ENCODE data around the gene VPS26B. TPM values are rescaled to one million over a fixed set of nuclear protein-coding genes. Genes with fewer than 3 reads are reported as not detected.
A peak's percentile ranks its signal among the peaks of the same experiment; 100 is the strongest.

Gene VPS26B
- total RNA-seq, 1 experiment from 2014 or later: 29.3 TPM

- H3K9me3 Mint-ChIP-seq: no peaks in the 10 kb centered on the region
- TF ChIP-seq MAX (CRISPR knock-in tag; IDR thresholded peaks at IDR 0.05): peak; percentile 43; the same call in 1 of the 2 replicates
- 0 out of 2 replicates have a peak, but pooled peaks have one; percentile 26 for TF ChIP-seq USF1 (CRISPR knock-in tag; IDR thresholded peaks at IDR 0.05)
- TF ChIP-seq NFYB (CRISPR knock-in tag; conservative IDR thresholded peaks at IDR 0.05; ENCODE audit: low read depth): no peak
- TF ChIP-seq USF2 (CRISPR knock-in tag; IDR thresholded peaks at IDR 0.05): 0 out of 2 replicates have a peak, but pooled peaks have one; percentile 48
- no peak for TF ChIP-seq IRF2 (CRISPR knock-in tag; IDR thresholded peaks at IDR 0.05; ENCODE audit: borderline replicate concordance, low read depth)
- DNase-seq (ENCODE audit: low spot score) (no peak), ATAC-seq (no peak)
- peaks cover 22% of the 10 kb centered on the region for H3K36me3 Mint-ChIP-seq
- peaks cover 73% of the 10 kb centered on the region for H3K4me1 Mint-ChIP-seq
- ChIA-PET POLR2A (interaction anchor here (1.2 kb wide), 1 partner anchor 14 kb away, joined by 3 read pairs; the partner anchor contains the start of genes ACAD8 and THYN1), CTCF (interaction anchor here (1.6 kb wide), 1 partner anchor 42 kb away, joined by 4 read pairs; the partner anchor contains the start of gene VPS26B)
- no peaks in the 10 kb centered on the region for H3K27me3 Mint-ChIP-seq (ENCODE audit: low read depth)
- no peak overlapping the region for H3K4me3 Mint-ChIP-seq
- H3K27ac Mint-ChIP-seq: peak overlapping the region; percentile 90
Measured at GRCh38 chr11:134267461-134267860, 43.0 kb downstream of the VPS26B start.

- Mint-ChIP-seq H3K4me1 (peaks cover 78% of the 10 kb centered on the region), H3K4me3 (no peak overlapping the region), H3K27me3 (ENCODE audit: low read depth) (no peaks in the 10 kb centered on the region), H3K36me3 (peaks cover 18% of the 10 kb centered on the region), H3K27ac (peak overlapping the region; percentile 69), H3K9me3 (no peaks in the 10 kb centered on the region)
- POLR2A ChIA-PET: interaction anchor here (1.2 kb wide), 1 partner anchor 14 kb away, joined by 3 read pairs; the partner anchor contains the start of genes ACAD8 and THYN1
- CTCF ChIA-PET: interaction anchor here (0.6 to 1.5 kb wide), 2 partner anchors 10 to 14 kb away, joined by 3 read pairs; partner anchors contain the start of gene ACAD8
- TF ChIP-seq NR3C1 (CRISPR knock-in tag; conservative IDR thresholded peaks at IDR 0.05; ENCODE audit: low read depth) (no peak), ERG (CRISPR knock-in tag; IDR thresholded peaks at IDR 0.05) (no peak), ZBTB43 (CRISPR knock-in tag; IDR thresholded peaks at IDR 0.05) (no peak), FOXP4 (CRISPR knock-in tag; IDR thresholded peaks at IDR 0.05) (no peak), FOXP1 (CRISPR knock-in tag; IDR thresholded peaks at IDR 0.05; ENCODE audit: borderline replicate concordance) (no peak), TCF7 (CRISPR knock-in tag; IDR thresholded peaks at IDR 0.05; ENCODE audit: low read depth) (no peak), CREM (CRISPR knock-in tag; IDR thresholded peaks at IDR 0.05) (no peak), GABPB1 (CRISPR knock-in tag; IDR thresholded peaks at IDR 0.05) (no peak), SOX15 (CRISPR knock-in tag; IDR thresholded peaks at IDR 0.05) (no peak)
- no peak for ATAC-seq
- DNase-seq (ENCODE audit: low spot score): no peak
Measured at GRCh38 chr11:134267966-134268365, 43.5 kb downstream of the VPS26B start.

GRCh38 chr11:134270250-134270714, 45.8 kb downstream of the VPS26B start:
- Mint-ChIP-seq H3K27me3 (ENCODE audit: low read depth) (no peaks in the 10 kb centered on the region), H3K27ac (0 out of 2 replicates have a peak overlapping the region, but pooled peaks have one; percentile 4), H3K4me3 (no peak overlapping the region), H3K4me1 (peaks cover 89% of the 10 kb centered on the region), H3K9me3 (no peaks in the 10 kb centered on the region), H3K36me3 (peaks cover 8% of the 10 kb centered on the region; the same call in 1 of the 2 replicates)
- TF ChIP-seq CTCF (IDR thresholded peaks at IDR 0.05) (peak; percentile 34; the same call in 1 of the 2 replicates), ZNF423 (CRISPR knock-in tag; IDR thresholded peaks at IDR 0.05) (no peak), ZNF121 (CRISPR knock-in tag; IDR thresholded peaks at IDR 0.05) (no peak)
- POLR2A ChIA-PET: no interaction called here
- no peak for DNase-seq (ENCODE audit: low spot score)
- CTCF ChIA-PET: interaction anchor here (0.9 to 1.6 kb wide), 3 partner anchors 9 to 72 kb away, joined by 3 to 12 read pairs (median 4); no protein-coding TSS in a partner anchor
- peak; percentile 4; the same call in 1 of the 2 replicates for ATAC-seq
